Fibroblast of pulmonary artery (primary cell): ENCODE measurements around the gene GRAP2.
A peak's percentile ranks its signal among the peaks of the same experiment; 100 is the strongest.

ENCODE experiments used
- DNase-seq: peaks from one replicate; pipeline ENCODE4 v3.0.0-alpha.2; 2010; ENCODE audit warnings: low read depth
- H3K4me3 ChIP-seq: replicated peaks from 2 replicates; pipeline ENCODE4 v1.5.1; 2011; ENCODE audit warnings: low read depth, mild to moderate bottlenecking, control low read depth, low read length, moderate library complexity
- CTCF ChIP-seq: IDR thresholded peaks from 2 replicates; pipeline ENCODE4 v1.5.1; 2011; ENCODE audit warnings: mild to moderate bottlenecking, control low read depth, low read length, inconsistent platforms; ENCODE audit errors: missing control alignments

GRAP2 gene

GRCh38 chr22:39958009-39958711 is 57.3 kb downstream of the GRAP2 start:
- H3K4me3 ChIP-seq = no peak overlapping the region
- no peak for DNase-seq
- no peak for TF ChIP-seq CTCF

GRCh38 chr22:39958949-39959639 is 58.2 kb downstream of the GRAP2 start:
- no peak overlapping the region for H3K4me3 ChIP-seq
- TF ChIP-seq CTCF = no peak
- no peak for DNase-seq

DNA sequence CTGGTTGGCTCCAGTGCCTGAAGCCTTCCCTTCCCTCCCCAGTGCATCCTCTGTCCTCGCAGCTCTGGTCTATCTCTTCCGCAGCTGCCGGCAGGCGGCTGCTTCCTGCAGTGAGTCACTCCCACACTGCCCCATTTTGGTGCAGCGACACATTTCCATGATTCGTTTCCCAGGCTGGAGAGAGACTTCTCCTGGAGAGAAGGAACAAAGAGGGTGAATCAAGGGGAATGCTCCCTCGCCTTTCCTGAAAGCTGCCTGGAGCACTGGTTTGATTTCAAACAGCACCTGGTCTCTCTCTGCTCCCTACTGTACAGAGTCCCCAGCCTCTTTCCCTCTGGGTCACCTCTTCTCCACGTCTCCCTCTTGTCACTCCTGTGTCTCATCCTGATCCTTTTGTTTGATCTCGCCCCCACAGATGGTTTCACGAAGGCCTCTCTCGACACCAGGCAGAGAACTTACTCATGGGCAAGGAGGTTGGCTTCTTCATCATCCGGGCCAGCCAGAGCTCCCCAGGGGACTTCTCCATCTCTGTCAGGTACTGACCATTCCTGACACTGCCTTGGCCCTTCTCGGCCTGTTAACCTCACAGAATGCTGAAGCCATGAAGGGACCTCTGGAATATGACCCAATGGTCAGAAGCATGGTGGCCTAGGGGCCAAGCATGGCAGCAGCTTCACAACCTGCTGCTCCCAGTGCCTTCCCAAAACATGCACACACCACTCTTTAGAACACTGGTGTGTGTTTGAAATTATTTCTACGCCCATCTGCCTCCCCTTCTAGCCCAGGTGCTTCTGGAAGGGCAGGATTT is 59.0 kb downstream of the GRAP2 start, which contains the start of gene TMA7B:
TSS of gene TMA7B (plus strand) at position 758 of the 808 bp plus-strand sequence. CDS start 3,978 bp downstream, outside the sequence.
- peak; percentile 65 for DNase-seq
- peak; percentile 47 for TF ChIP-seq CTCF
- H3K4me3 ChIP-seq = peak within 1 kb of the TSS; percentile 7

DNA sequence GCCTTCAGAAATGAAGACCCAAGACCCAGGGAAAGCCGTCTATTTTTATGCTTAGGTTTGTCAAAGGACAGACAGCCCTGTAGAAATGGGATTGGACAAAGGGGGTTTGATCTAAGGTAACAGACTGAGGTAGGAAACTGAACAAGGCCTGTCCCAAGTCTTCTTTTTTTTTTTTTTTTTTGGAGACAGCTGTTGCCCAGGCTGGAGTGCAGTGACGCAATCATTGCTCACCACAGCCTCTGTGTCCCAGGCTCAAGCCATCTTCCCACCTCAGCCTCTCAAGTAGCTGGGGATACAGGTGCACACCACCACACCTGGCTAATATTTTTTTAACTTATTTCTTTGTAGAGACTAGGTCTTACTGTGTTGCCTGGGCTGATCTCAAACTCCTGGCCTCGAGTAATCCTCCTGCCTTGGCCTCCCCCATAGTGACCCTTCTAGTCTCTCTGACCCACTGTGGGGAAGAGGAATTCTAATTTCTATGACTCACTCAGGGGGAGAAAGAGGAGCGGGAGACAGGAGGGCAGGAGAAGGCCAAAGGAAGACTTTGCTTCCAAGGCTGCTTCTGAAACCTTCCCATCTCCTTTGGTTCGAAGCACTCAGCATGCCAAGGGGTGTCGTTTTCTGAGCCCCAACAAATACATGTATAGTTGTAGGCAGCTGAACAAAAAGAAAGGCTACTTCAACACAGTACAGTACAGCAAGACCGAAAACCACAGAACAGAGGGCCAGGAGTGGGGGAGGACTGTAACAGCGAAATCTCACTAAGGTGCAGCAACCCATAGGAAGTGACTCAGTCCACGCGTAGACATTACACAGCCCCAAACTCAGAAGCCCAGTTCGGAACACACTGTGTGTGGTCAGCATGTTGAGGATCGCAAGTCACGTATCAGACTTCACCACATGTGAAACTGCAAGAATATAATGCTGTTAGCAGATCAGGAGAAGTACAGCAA is 60.2 kb downstream of the GRAP2 start:
- peak overlapping the region; percentile 7 for H3K4me3 ChIP-seq
- TF ChIP-seq CTCF = no peak
- DNase-seq = peak; percentile 98

- H3K4me3 ChIP-seq = no peak overlapping the region
- DNase-seq = no peak
- no peak for TF ChIP-seq CTCF
These were observed 61.2 kb downstream of the GRAP2 start for GRCh38 chr22:39962071-39962470.

DNA sequence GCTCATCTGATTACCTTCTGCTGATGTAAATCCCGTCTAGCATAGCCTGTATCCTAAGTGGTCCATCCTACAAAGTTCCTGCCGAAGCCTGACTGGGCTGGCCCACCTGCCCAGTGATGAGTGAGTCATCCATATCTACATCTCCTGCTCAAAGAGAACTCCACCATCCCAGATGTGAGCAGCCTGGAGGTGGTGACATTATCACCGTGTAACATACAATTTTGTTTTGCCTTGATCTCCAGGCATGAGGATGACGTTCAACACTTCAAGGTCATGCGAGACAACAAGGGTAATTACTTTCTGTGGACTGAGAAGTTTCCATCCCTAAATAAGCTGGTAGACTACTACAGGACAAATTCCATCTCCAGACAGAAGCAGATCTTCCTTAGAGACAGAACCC is 64.9 kb downstream of the GRAP2 start:
- no peak for DNase-seq
- no peak overlapping the region for H3K4me3 ChIP-seq
- no peak for TF ChIP-seq CTCF
